Keratinocyte (primary cell): Measurements from ENCODE around the gene CSRP3. TPM values are rescaled to one million over a fixed set of nuclear protein-coding genes. Genes with fewer than 3 reads are reported as not detected.

Experiments
- DNase-seq: peaks from one replicate; pipeline ENCODE4 v3.0.0-alpha.2; 2011; ENCODE audit warnings: low read depth, missing footprints, low spot score
- FAIRE-seq: peaks from 2 replicates; lab custom pipeline; 2011; peaks lifted over from hg19 to GRCh38; lab: Jason Lieb, UNC
- H2AFZ ChIP-seq: 2 replicates; pipeline ENCODE4 v1.6.0; 2012; ENCODE audit warnings: low read length, control low read depth, inconsistent platforms; ENCODE audit not compliant: control insufficient read depth
- H3K27ac ChIP-seq: 2 replicates; pipeline ENCODE4 v1.5.1; 2011; ENCODE audit warnings: low read length; ENCODE audit not compliant: control insufficient read depth, insufficient read depth
- H3K27me3 ChIP-seq: 3 replicates; pipeline ENCODE4 v1.6.0; 2011; ENCODE audit warnings: low read length; ENCODE audit not compliant: control insufficient read depth, insufficient read depth; ENCODE audit errors: extremely low read depth
- H3K36me3 ChIP-seq, 2 experiments: 2 replicates in 1 of 2; 3 replicates in 1 of 2; pipeline ENCODE4 v1.5.1; 2011; ENCODE audit warnings: low read length in 2 of 2, mild to moderate bottlenecking in 1 of 2; ENCODE audit not compliant: control insufficient read depth in 2 of 2, insufficient read depth in 2 of 2; ENCODE audit errors: extremely low read depth in 1 of 2
- H3K4me1 ChIP-seq: 3 replicates; pipeline ENCODE4 v1.5.1; 2011; ENCODE audit warnings: low read length; ENCODE audit not compliant: control insufficient read depth, insufficient read depth; ENCODE audit errors: extremely low read depth
- H3K4me2 ChIP-seq: 3 replicates; pipeline ENCODE4 v1.6.0; 2011; ENCODE audit warnings: low read depth, low read length; ENCODE audit not compliant: control insufficient read depth, insufficient read depth; ENCODE audit errors: extremely low read depth
- H3K4me3 ChIP-seq, 3 experiments: fragments of 200-600 bp in 1 of 3; sonication (generic) in 1 of 3; 2 replicates in 2 of 3; 3 replicates in 1 of 3; pipeline ENCODE4 v1.5.1; 2011 to 2016; ENCODE audit warnings: low read length in 3 of 3, mild to moderate bottlenecking in 3 of 3, control low read depth in 2 of 3, inconsistent platforms in 1 of 3, low read depth in 1 of 3, mixed read lengths in 1 of 3, mixed run types in 1 of 3, moderate library complexity in 1 of 3; ENCODE audit not compliant: control insufficient read depth in 2 of 3, insufficient read depth in 2 of 3; ENCODE audit errors: extremely low read depth in 1 of 3
- H3K79me2 ChIP-seq: 2 replicates; pipeline ENCODE4 v1.6.0; 2012; ENCODE audit warnings: low read length; ENCODE audit not compliant: control insufficient read depth, insufficient read depth
- H3K9ac ChIP-seq: 3 replicates; pipeline ENCODE4 v1.6.0; 2011; ENCODE audit warnings: low read length; ENCODE audit not compliant: control insufficient read depth, insufficient read depth; ENCODE audit errors: extremely low read depth
- H3K9me1 ChIP-seq: 3 replicates; pipeline ENCODE4 v1.6.0; 2011; ENCODE audit warnings: low read length; ENCODE audit not compliant: control insufficient read depth, insufficient read depth; ENCODE audit errors: extremely low read depth
- H3K9me3 ChIP-seq: 2 replicates; pipeline ENCODE4 v1.5.1; 2012; ENCODE audit warnings: low read depth, low read length; ENCODE audit not compliant: control insufficient read depth
- H4K20me1 ChIP-seq: 3 replicates; pipeline ENCODE4 v1.6.0; 2011; ENCODE audit warnings: low read length; ENCODE audit not compliant: control insufficient read depth, insufficient read depth; ENCODE audit errors: extremely low read depth
- EZH2 ChIP-seq: IDR thresholded peaks from one replicate; pipeline ENCODE4 v1.6.1; 2012; ENCODE audit warnings: inconsistent platforms, mild to moderate bottlenecking, low read length, moderate library complexity
- dilution Hi-C: fragments of 300-500 bp; cut with MboI; formaldehyde crosslinking; loops from one replicate; pipeline ENCODE4 v1.7.0; 2020; ENCODE audit warnings: low sequenced_read_pairs; ENCODE audit not compliant: extremely low pct_ligation_motif_present
- polyA plus RNA-seq, 5 experiments: library from polyadenylated mRNA; depleted of rRNA in 3 of 5; stranded (reverse) in 3 of 5; stranded (forward) in 1 of 5; unstranded in 1 of 5; fragments of >200 nt; gene quantifications; 1 replicate in 1 of 5; 2 replicates in 3 of 5; 3 replicates in 1 of 5; pipeline versions ENCODE4 v1.2.1 to v1.2.3, GENCODE V29; 2011 to 2012; ENCODE audit warnings: missing spikeins in 2 of 5, low read depth in 1 of 5, low replicate concordance in 1 of 5
- TF ChIP-seq, protein P1 (sequence below), 3 experiments: IDR thresholded peaks in 1 of 3; conservative IDR thresholded peaks in 1 of 3; optimal IDR thresholded peaks in 1 of 3; 2 replicates in 2 of 3; 3 replicates in 1 of 3; pipeline versions ENCODE3 to v1.5.1; 2011; ENCODE audit warnings: low read length in 3 of 3, mild to moderate bottlenecking in 3 of 3, moderate library complexity in 2 of 3, control low read depth in 1 of 3, inconsistent platforms in 1 of 3; ENCODE audit not compliant: insufficient read depth in 2 of 3; ENCODE audit errors: extremely low read depth in 1 of 3

CSRP3 gene
- polyA plus RNA-seq, 1 donor (not counting 4 experiments of a cell fraction or from before 2014, with no cell fraction given), result not detected

DNA sequence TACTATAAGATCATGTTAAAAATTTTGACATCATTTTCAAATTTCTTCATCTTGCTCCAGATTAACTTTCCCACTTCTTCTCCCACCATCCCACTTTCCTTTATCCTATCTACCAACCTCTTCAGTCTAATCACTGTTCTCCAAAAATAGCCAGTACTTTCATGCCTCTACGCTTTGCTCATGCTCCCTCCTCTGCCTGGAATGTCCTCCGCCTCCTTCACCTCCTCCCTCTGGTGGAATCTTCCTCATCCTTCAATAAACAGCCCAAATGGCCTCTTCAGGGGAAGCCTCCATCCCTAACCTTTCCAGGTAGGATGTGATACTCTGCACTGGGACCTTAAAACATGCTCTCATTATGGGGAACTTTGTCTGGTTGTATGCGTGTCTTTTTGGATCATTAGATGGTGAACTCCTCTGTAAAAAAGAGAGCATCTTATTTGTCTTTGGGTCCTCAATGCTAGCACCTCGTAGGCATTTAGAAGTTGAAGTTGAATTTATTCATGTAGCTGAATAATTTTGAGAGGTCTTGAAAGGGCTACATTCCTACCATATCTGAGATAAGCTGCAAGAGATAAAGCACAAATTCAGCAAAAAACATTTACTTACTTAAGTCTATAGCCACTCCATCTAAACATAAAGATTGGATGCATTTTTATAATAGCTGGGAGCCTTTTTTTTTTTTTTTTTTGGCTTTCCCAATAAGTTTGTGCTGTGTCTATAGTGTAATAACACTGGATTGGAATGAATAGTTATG lies 8.0 kb upstream of the CSRP3 start:
- Histone ChIP-seq H3K9me1 (no peaks in the 10 kb centered on the region), H3K36me3 (no peaks in the 10 kb centered on the region), H3K27me3 (peaks cover 5% of the 10 kb centered on the region), H3K9ac (no peak overlapping the region), H3K79me2 (no peaks in the 10 kb centered on the region), H2AFZ (no peak overlapping the region), H3K9me3 (no peaks in the 10 kb centered on the region), H3K4me3 (no peak overlapping the region), H3K4me1 (peaks cover 2% of the 10 kb centered on the region), H3K27ac (no peak overlapping the region), H3K4me2 (no peak overlapping the region), H4K20me1 (no peaks in the 10 kb centered on the region)
- TF ChIP-seq, protein P1, sequence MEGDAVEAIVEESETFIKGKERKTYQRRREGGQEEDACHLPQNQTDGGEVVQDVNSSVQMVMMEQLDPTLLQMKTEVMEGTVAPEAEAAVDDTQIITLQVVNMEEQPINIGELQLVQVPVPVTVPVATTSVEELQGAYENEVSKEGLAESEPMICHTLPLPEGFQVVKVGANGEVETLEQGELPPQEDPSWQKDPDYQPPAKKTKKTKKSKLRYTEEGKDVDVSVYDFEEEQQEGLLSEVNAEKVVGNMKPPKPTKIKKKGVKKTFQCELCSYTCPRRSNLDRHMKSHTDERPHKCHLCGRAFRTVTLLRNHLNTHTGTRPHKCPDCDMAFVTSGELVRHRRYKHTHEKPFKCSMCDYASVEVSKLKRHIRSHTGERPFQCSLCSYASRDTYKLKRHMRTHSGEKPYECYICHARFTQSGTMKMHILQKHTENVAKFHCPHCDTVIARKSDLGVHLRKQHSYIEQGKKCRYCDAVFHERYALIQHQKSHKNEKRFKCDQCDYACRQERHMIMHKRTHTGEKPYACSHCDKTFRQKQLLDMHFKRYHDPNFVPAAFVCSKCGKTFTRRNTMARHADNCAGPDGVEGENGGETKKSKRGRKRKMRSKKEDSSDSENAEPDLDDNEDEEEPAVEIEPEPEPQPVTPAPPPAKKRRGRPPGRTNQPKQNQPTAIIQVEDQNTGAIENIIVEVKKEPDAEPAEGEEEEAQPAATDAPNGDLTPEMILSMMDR (optimal IDR thresholded peaks at IDR 0.05 in 1 of 3, IDR thresholded peaks at IDR 0.05 in 1 of 3, conservative IDR thresholded peaks at IDR 0.05 in 1 of 3; ENCODE audit: extremely low read depth in 1 of 3, insufficient read depth in 2 of 3, low read length in 3 of 3), result peak in 1 of 3 experiments; percentile 6
- no peak for TF ChIP-seq EZH2
- DNase-seq, result no peak
- no peak for FAIRE-seq
- dilution Hi-C loops, result no loop called here

DNA sequence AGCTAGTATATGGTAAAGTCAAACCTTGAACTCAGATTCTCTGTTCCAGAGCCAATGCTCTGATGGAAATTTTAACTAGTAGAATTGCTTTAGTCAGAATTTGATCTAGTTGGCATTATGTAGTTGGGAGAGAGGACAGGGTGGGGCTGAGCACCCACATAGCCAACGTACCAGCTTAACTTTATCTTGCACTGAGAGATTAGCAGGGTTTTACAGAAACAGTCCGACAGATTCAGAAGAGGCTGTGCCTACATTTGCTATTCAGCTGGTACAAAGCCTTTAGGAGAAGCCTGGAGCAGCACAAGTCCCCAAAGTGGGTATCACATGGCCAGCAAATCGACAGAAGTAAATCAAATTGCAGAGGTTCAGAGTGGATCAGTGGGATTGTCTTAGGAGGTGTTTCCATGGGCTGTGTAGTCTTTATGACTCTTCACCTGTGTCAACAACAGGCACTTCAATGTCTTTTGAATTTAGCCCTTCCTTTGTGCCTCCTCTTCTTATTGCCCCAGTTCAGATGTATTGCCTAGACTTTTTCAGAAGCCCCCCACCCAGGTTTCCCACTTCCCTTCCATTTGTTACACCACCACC lies 7.3 kb upstream of the CSRP3 start:
- no peaks in the 10 kb centered on the region for H4K20me1 ChIP-seq
- DNase-seq (no peak), FAIRE-seq (no peak)
- peaks cover 2% of the 10 kb centered on the region for H3K4me1 ChIP-seq
- no peak overlapping the region for H2AFZ ChIP-seq
- no peak overlapping the region for H3K4me2 ChIP-seq
- H3K27me3 ChIP-seq, result peaks cover 5% of the 10 kb centered on the region
- H3K36me3 ChIP-seq, result no peaks in the 10 kb centered on the region
- TF ChIP-seq EZH2, result no peak
- TF ChIP-seq, protein P1 (optimal IDR thresholded peaks at IDR 0.05 in 1 of 3, IDR thresholded peaks at IDR 0.05 in 1 of 3, conservative IDR thresholded peaks at IDR 0.05 in 1 of 3; ENCODE audit: extremely low read depth in 1 of 3, insufficient read depth in 2 of 3, low read length in 3 of 3), result no peak
- H3K79me2 ChIP-seq, result no peaks in the 10 kb centered on the region
- H3K9me1 ChIP-seq, result no peaks in the 10 kb centered on the region
- dilution Hi-C loops, result no loop called here
- H3K9me3 ChIP-seq, result no peaks in the 10 kb centered on the region
- no peak overlapping the region for H3K27ac ChIP-seq
- no peak overlapping the region for H3K4me3 ChIP-seq
- H3K9ac ChIP-seq, result no peak overlapping the region
